ENCODE measurements around the gene SDC3. TPM values are rescaled to one million over a fixed set of nuclear protein-coding genes. Genes with fewer than 3 reads are reported as not detected.

Gene SDC3
- total RNA-seq, 1 experiment from 2014 or later: 7.7 TPM

DNA sequence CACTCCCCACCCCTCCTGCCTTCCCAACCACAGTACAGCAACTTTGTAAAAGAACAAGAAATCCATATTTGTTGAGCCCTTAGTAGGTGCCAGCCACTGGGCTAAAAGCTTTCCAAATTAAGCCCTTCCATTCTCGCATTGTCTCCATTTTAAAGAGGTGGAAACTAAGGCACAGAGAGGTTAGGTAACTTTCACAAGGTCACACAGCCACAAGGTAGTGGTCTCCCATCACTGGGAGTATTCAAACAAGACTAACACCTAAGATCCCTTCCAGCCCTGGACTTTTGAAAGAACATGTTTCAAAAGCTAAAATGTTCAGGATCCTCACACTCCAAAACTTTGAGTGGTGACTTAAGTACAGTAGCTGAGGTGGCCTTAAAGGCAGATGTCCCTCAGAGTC, 3.2 kb downstream of the SDC3 start:
- POLR2A ChIA-PET (ENCODE audit: low non-redundant PET): no interaction called here
- intact Hi-C loops (cut with micrococcal nuclease; ENCODE audit: unreplicated experiment): no loop called here
- TF ChIP-seq, protein P1, sequence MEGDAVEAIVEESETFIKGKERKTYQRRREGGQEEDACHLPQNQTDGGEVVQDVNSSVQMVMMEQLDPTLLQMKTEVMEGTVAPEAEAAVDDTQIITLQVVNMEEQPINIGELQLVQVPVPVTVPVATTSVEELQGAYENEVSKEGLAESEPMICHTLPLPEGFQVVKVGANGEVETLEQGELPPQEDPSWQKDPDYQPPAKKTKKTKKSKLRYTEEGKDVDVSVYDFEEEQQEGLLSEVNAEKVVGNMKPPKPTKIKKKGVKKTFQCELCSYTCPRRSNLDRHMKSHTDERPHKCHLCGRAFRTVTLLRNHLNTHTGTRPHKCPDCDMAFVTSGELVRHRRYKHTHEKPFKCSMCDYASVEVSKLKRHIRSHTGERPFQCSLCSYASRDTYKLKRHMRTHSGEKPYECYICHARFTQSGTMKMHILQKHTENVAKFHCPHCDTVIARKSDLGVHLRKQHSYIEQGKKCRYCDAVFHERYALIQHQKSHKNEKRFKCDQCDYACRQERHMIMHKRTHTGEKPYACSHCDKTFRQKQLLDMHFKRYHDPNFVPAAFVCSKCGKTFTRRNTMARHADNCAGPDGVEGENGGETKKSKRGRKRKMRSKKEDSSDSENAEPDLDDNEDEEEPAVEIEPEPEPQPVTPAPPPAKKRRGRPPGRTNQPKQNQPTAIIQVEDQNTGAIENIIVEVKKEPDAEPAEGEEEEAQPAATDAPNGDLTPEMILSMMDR (conservative IDR thresholded peaks at IDR 0.05; ENCODE audit: low read depth, low read length): no peak
- no peak for TF ChIP-seq EZH2 (IDR thresholded peaks at IDR 0.05; ENCODE audit: borderline replicate concordance, low read depth, low read length, poor library complexity, severe bottlenecking)

DNA sequence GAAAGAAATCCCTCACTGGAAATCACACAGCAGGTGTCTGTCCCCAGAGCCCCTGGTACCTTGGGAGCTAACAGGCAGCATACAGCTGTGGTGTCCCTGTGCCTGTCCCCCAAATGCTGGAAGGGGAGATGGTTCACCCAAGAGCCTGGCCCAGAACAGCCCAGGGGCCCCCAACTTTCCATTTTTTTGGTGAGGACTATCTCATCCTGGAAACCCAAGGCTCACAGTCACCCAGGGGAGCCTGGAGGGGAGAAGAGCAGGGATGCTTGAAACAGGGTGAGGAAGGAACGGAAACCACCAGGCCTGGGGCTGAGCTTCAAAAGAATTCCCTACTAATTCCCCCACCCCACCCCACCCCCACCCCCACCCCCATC, 3.6 kb downstream of the SDC3 start:
- Histone ChIP-seq H3K27ac (ENCODE audit: low read depth, low read length, poor library complexity, severe bottlenecking) (no peak overlapping the region), H3K4me1 (ENCODE audit: insufficient read depth, low read length, poor library complexity, severe bottlenecking) (peaks cover 8% of the 10 kb centered on the region), H3K9me3 (ENCODE audit: low read depth, low read length, poor library complexity, severe bottlenecking) (no peaks in the 10 kb centered on the region), H3K4me3 (ENCODE audit: low read depth, low read length, poor library complexity, severe bottlenecking) (no peak overlapping the region), H3K27me3 (replicated peaks; ENCODE audit: insufficient read depth, low read depth, low read length, poor library complexity) (peaks cover 12% of the 10 kb centered on the region), H3K36me3 (ENCODE audit: insufficient read depth, low read length, poor library complexity, severe bottlenecking) (no peaks in the 10 kb centered on the region)
- no peak for TF ChIP-seq EZH2 (IDR thresholded peaks at IDR 0.05; ENCODE audit: borderline replicate concordance, low read depth, low read length, poor library complexity, severe bottlenecking)
- TF ChIP-seq, protein P1 (conservative IDR thresholded peaks at IDR 0.05; ENCODE audit: low read depth, low read length): no peak
- no peak for DNase-seq (ENCODE audit: low spot score)
- intact Hi-C loops (cut with micrococcal nuclease; ENCODE audit: unreplicated experiment): no loop called here
- ChIA-PET POLR2A (ENCODE audit: low non-redundant PET) (interaction anchor here (0.5 kb wide), 1 partner anchor 179 kb away, joined by 5 read pairs; no protein-coding TSS in a partner anchor), CTCF (no interaction called here)
- no TSS peak for BruUV-seq (replicated peaks)

More for the DNA sequence above, 3.2 kb downstream of the SDC3 start:
- H3K27me3 ChIP-seq (replicated peaks; ENCODE audit: insufficient read depth, low read depth, low read length, poor library complexity): peaks cover 12% of the 10 kb centered on the region
- CTCF ChIA-PET: no interaction called here
- no TSS peak for BruUV-seq (replicated peaks)
- DNase-seq (ENCODE audit: low spot score): no peak
- H3K36me3 ChIP-seq (ENCODE audit: insufficient read depth, low read length, poor library complexity, severe bottlenecking): no peaks in the 10 kb centered on the region
- H3K9me3 ChIP-seq (ENCODE audit: low read depth, low read length, poor library complexity, severe bottlenecking): no peaks in the 10 kb centered on the region
- peaks cover 8% of the 10 kb centered on the region for H3K4me1 ChIP-seq (ENCODE audit: insufficient read depth, low read length, poor library complexity, severe bottlenecking)
- H3K27ac ChIP-seq (ENCODE audit: low read depth, low read length, poor library complexity, severe bottlenecking): no peak overlapping the region
- H3K4me3 ChIP-seq (ENCODE audit: low read depth, low read length, poor library complexity, severe bottlenecking): no peak overlapping the region

GRCh38 chr1:30904191-30904961, 4.2 kb downstream of the SDC3 start:
- peaks cover 7% of the 10 kb centered on the region for H3K4me1 ChIP-seq (ENCODE audit: insufficient read depth, low read length, poor library complexity, severe bottlenecking)
- no peak overlapping the region for H3K4me3 ChIP-seq (ENCODE audit: low read depth, low read length, poor library complexity, severe bottlenecking)
- TF ChIP-seq, protein P1 (conservative IDR thresholded peaks at IDR 0.05; ENCODE audit: low read depth, low read length): no peak
- no peak for TF ChIP-seq EZH2 (IDR thresholded peaks at IDR 0.05; ENCODE audit: borderline replicate concordance, low read depth, low read length, poor library complexity, severe bottlenecking)
- no TSS peak for BruUV-seq (replicated peaks)
- ChIA-PET CTCF (no interaction called here), POLR2A (ENCODE audit: low non-redundant PET) (interaction anchor here (0.5 kb wide), 1 partner anchor 179 kb away, joined by 5 read pairs; no protein-coding TSS in a partner anchor)
- H3K27me3 ChIP-seq (replicated peaks; ENCODE audit: insufficient read depth, low read depth, low read length, poor library complexity): peaks cover 12% of the 10 kb centered on the region
- intact Hi-C loops (cut with micrococcal nuclease; ENCODE audit: unreplicated experiment): no loop called here
- H3K9me3 ChIP-seq (ENCODE audit: low read depth, low read length, poor library complexity, severe bottlenecking): no peaks in the 10 kb centered on the region
- no peak overlapping the region for H3K27ac ChIP-seq (ENCODE audit: low read depth, low read length, poor library complexity, severe bottlenecking)
- H3K36me3 ChIP-seq (ENCODE audit: insufficient read depth, low read length, poor library complexity, severe bottlenecking): no peaks in the 10 kb centered on the region
- no peak for DNase-seq (ENCODE audit: low spot score)
